Measurements from ENCODE around the gene ETV5. TPM values are rescaled to one million over a fixed set of nuclear protein-coding genes. Genes with fewer than 3 reads are reported as not detected.

Gene ETV5
- polyA plus RNA-seq, 4 donors: 22.7 to 32.2 (median 26.8) TPM

Other genes starting within 250 kb of the ETV5 start
- gene TRA2B, start 171.1 kb downstream of the ETV5 start, polyA plus RNA-seq (ENCODE audit: insufficient read length in 4 of 4): 100 to 1,000 TPM; 272 to 304 (median 296) TPM